Cardiac fibroblast (primary cell): ENCODE results near the gene AVP.

Experiments used
- DNase-seq, 2 donors: peaks; one replicate each; pipeline versions ENCODE4 v3.0.0 to v3.0.0-alpha.2; 2010; ENCODE audit warnings: low read depth in 2 of 2
- H3K4me3 ChIP-seq, 2 donors: replicated peaks in 1 of 2; 1 replicate in 1 of 2; 2 replicates in 1 of 2; pipeline ENCODE4 v1.5.1; 2011; ENCODE audit warnings: low read depth in 2 of 2, low read length in 2 of 2, mild to moderate bottlenecking in 2 of 2, moderate library complexity in 1 of 2
- CTCF ChIP-seq: IDR thresholded peaks from one replicate; pipeline ENCODE4 v1.5.1; 2011; ENCODE audit warnings: low read depth, mild to moderate bottlenecking, low read length, inconsistent platforms

The AVP gene

GRCh38 chr20:3107464-3108025, 23.0 kb upstream of the AVP start:
- no peak overlapping the region for H3K4me3 ChIP-seq
- no peak for TF ChIP-seq CTCF
- DNase-seq = no peak

GRCh38 chr20:3106658-3107463, 22.3 kb upstream of the AVP start:
- H3K4me3 ChIP-seq = no peak overlapping the region
- TF ChIP-seq CTCF = no peak
- no peak for DNase-seq

GRCh38 chr20:3106185-3106584, 21.7 kb upstream of the AVP start:
- no peak overlapping the region for H3K4me3 ChIP-seq
- DNase-seq = no peak
- no peak for TF ChIP-seq CTCF

- no peak for DNase-seq
- no peak for TF ChIP-seq CTCF
- H3K4me3 ChIP-seq = no peak overlapping the region
Measured at GRCh38 chr20:3105256-3106137, 21.0 kb upstream of the AVP start.

GRCh38 chr20:3103369-3104032, 19.0 kb upstream of the AVP start:
- DNase-seq = no peak
- no peak for TF ChIP-seq CTCF

GRCh38 chr20:3102575-3103368, 18.2 kb upstream of the AVP start:
- DNase-seq = no peak
- no peak overlapping the region for H3K4me3 ChIP-seq
- no peak for TF ChIP-seq CTCF

More at GRCh38 chr20:3103369-3104032, 19.0 kb upstream of the AVP start:
- H3K4me3 ChIP-seq = no peak overlapping the region
